GM18498 (cell line): ENCODE measurements around the gene DRG1.
A peak's percentile ranks its signal among the peaks of the same experiment; 100 is the strongest.
"Not testable (repeated sequence)": the region's sequence is repeated elsewhere in the genome, so short reads cannot be mapped to it uniquely, and the experiment has no call there.

Experiments
- ATAC-seq: cut with Tn5 transposase; IDR thresholded peaks from one replicate; pipeline ENCODE4 v1.9.1; 2021; ENCODE audit warnings: mild to moderate bottlenecking, moderate library complexity; ENCODE audit not compliant: unreplicated experiment

The DRG1 gene

DNA sequence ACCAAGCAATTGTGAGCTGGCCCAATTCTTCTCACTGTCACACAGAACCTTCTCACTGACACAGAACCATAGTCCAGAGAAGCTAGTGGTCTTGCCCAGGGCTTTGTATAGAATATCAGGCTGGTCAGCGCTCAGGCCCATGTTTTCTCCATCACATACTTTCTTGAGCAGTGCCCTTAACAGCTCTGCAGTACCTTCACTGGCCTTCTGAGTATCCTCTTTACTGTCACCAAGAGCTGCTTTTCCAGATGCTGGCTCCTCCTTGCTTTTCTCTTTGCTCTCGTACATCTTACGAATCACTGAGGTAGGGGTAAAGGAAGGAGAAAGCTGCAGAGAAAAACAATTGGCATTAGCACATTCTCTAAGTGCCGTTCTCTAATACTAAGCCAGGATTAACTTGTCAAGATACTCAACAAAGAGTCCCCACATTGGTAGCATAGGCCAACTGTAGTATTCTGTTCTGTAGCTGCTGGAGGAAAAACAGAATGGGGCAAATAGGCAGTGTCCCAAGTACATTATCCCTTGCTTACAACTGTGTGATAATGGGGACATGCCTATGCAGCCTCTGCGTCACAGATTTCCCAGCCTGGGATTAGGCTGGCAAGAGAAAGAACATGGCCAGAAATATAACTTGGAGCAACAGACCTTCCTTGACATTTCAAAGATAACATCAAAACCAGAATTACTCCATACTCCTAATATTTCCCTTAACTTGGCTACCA lies 43.5 kb downstream of the DRG1 start:
- ATAC-seq: no peak

GRCh38 chr22:31443516-31443915 lies 44.1 kb downstream of the DRG1 start:
- ATAC-seq: no peak

- no peak for ATAC-seq
Measured at GRCh38 chr22:31445642-31446041, 46.2 kb downstream of the DRG1 start.

GRCh38 chr22:31446208-31446607 lies 46.8 kb downstream of the DRG1 start:
- no peak for ATAC-seq

GRCh38 chr22:31446767-31447166 lies 47.4 kb downstream of the DRG1 start:
- no peak for ATAC-seq

GRCh38 chr22:31447337-31447736 lies 47.9 kb downstream of the DRG1 start:
- ATAC-seq: no peak

- ATAC-seq: no peak
Measured at GRCh38 chr22:31448382-31448781, 49.0 kb downstream of the DRG1 start.

DNA sequence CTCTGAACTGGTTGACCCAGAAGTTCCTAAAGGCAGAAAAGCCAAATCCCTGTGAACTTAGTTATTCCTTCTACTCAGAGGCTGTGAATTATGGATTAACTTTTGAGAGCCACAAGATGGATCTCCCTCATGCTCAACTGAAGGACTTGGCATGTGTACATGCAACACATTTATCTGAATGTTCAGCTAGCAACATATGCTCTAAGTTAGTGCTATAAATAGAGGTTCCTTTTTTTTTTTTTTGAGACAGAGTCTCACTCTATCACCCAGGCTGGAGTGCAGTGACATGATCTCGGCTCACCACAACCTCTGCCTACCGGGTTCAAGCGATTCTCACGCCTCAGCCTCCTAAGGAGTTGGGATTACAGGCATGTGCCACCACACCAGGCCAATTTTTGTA lies 50.1 kb downstream of the DRG1 start:
- no peak for ATAC-seq

- ATAC-seq: no peak
Measured at GRCh38 chr22:31451709-31452571, 52.5 kb downstream of the DRG1 start.

DNA sequence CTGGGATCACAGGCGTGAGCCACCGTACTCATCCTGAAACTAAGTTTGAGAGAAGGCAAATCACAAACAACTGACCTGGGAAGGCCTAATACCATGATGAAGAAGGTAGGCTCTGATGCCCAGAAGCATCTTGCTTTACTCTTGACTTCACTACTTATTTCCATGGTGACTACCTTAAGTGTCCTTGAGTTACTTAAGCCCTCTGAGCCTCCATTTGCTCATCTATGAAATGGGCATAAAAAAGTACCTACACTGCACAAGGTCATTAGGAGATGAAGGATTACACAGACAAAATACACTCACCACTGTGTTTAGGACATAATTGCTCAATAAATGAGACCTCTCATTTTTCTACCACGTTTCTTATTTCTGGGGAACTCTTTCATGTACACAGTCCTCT lies 62.3 kb downstream of the DRG1 start:
- ATAC-seq: no peak

DNA sequence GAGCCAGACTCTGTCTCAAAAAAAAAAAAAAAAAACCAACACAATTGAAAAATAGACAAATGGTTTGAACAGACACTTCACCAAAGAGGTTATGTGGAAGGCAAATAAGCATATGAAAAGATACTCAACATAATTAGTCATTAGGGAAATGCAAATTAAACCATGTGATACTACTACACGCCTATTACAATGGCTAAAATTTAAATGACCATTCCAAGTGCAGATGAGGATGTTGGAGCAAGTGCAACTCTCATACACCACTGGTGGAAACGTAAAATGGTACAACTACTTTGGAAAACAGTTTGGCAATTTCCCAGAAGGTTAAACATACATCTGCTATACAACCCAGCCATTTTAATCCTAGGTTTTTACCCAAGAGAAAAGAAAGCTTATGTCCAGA lies 65.9 kb downstream of the DRG1 start:
- ATAC-seq: no peak

- ATAC-seq: no peak
Measured at GRCh38 chr22:31474743-31475142, 75.3 kb downstream of the DRG1 start.

DNA sequence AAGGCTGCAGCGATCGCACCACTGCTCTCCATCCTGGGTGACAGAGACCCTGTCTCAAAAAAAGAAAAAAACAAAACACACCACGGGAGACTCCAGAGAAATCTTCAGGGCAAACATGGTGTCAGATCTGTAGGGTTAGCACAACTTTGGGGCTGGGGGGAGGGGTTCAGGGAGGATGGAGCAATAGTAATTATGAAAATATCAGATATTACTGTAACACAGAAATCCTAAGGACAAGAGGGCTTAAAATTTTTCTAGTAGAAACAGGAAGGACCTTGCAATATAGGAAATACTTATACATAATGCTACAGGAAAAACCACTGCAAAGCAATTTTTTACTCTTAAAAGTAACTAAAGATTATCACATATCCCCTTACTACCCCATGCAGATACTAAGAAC lies 76.4 kb downstream of the DRG1 start:
- no peak for ATAC-seq

DNA sequence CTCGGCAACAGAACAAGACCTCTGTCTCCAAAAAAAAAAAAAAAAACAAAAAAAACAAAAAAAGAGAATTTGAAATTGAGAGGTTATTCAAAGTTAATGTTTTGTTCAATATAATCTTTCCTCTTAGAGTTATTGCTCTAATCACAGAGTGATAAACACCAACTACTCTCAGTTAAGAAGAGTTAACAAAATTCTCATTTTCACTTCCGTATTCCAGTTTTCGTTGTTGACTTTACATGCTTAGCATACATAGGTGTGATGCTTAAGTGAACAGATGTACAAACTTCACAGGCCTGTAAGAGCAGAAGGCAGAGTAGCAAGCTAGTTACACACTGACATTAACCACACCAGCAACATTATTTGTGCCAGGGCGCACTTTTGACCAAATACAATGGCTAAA lies 77.9 kb downstream of the DRG1 start:
- ATAC-seq: peak; percentile 75

GRCh38 chr22:31481129-31481528 lies 81.7 kb downstream of the DRG1 start:
- ATAC-seq: no peak

DNA sequence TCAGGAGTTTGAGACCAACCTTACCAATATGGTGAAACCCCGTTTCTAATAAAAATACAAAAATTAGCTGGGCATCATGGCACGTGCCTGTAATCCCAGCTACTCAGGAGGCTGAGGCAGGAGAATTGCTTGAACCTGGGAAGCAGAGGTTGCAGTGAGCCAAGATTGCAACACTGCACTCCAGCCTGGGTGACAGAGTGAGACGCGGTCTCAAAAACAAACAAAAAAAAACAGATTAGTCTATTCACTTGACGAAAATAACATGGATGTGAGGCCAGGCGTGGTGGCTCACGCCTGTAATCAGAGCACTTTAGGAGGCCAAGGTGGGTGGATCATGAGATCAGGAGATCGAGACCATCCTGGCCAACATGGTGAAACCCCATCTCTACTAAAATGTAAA lies 83.1 kb downstream of the DRG1 start:
- ATAC-seq: not testable (repeated sequence)
